ENCODE measurements around the gene ZNF619. TPM values are rescaled to one million over a fixed set of nuclear protein-coding genes. Genes with fewer than 3 reads are reported as not detected.

ZNF619 gene
- total and polyA plus RNA-seq, 2 of the 13 experiments (the other 11 are each of a cell fraction or from before 2014, with no cell fraction given): 0.83 to 5.2 TPM

GRCh38 chr3:40452876-40453730, 23.8 kb upstream of the ZNF619 start (continued):
- TF ChIP-seq ZNF687 (CRISPR knock-in tag; IDR thresholded peaks at IDR 0.05) (peak; percentile 92), CBFB (CRISPR knock-in tag; IDR thresholded peaks at IDR 0.05) (peak; percentile 48; the same call in 1 of the 2 replicates), NRL (CRISPR knock-in tag; IDR thresholded peaks at IDR 0.05; ENCODE audit: borderline replicate concordance) (peak; percentile 85), ZNF777 (CRISPR knock-in tag; IDR thresholded peaks at IDR 0.05) (peak; percentile 90; the same call in 1 of the 2 replicates), CEBPB (IDR thresholded peaks at IDR 0.05; ENCODE audit: borderline replicate concordance, low read depth, low read length) (no peak), HDAC1 (CRISPR knock-in tag; IDR thresholded peaks at IDR 0.05) (peak; percentile 79; the same call in 1 of the 2 replicates), PBX3 (CRISPR knock-in tag; IDR thresholded peaks at IDR 0.05; ENCODE audit: borderline replicate concordance) (no peak), SRY (CRISPR knock-in tag; IDR thresholded peaks at IDR 0.05) (peak; percentile 41; the same call in 1 of the 2 replicates), TFDP1 (CRISPR knock-in tag; IDR thresholded peaks at IDR 0.05; ENCODE audit: borderline replicate concordance) (0 out of 2 replicates have a peak, but pooled peaks have one; percentile 36), ZMYM3 (CRISPR knock-in tag; IDR thresholded peaks at IDR 0.05) (peak; percentile 26; the same call in 1 of the 2 replicates), IRF9 (CRISPR knock-in tag; IDR thresholded peaks at IDR 0.05; ENCODE audit: borderline replicate concordance) (peak; percentile 76; the same call in 1 of the 2 replicates), MXD4 (CRISPR knock-in tag; IDR thresholded peaks at IDR 0.05) (peak; percentile 53; the same call in 1 of the 2 replicates), ZNF788 (CRISPR knock-in tag; IDR thresholded peaks at IDR 0.05; ENCODE audit: borderline replicate concordance) (peak; percentile 76; the same call in 1 of the 2 replicates), THAP11 (CRISPR knock-in tag; IDR thresholded peaks at IDR 0.05) (peak; percentile 91), ASH2L (IDR thresholded peaks at IDR 0.05; ENCODE audit: insufficient read length, low read depth, low read length) (peak; percentile 52), ELF4 (CRISPR knock-in tag; IDR thresholded peaks at IDR 0.05; ENCODE audit: borderline replicate concordance) (no peak)
- TF ChIP-seq, protein P1, sequence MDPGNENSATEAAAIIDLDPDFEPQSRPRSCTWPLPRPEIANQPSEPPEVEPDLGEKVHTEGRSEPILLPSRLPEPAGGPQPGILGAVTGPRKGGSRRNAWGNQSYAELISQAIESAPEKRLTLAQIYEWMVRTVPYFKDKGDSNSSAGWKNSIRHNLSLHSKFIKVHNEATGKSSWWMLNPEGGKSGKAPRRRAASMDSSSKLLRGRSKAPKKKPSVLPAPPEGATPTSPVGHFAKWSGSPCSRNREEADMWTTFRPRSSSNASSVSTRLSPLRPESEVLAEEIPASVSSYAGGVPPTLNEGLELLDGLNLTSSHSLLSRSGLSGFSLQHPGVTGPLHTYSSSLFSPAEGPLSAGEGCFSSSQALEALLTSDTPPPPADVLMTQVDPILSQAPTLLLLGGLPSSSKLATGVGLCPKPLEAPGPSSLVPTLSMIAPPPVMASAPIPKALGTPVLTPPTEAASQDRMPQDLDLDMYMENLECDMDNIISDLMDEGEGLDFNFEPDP (CRISPR knock-in tag; conservative IDR thresholded peaks at IDR 0.05): 0 out of 2 replicates have a peak, but pooled peaks have one; percentile 67

All from HepG2 (cell line).